GM12892 (cell line): ENCODE results near the gene PDCD1.
"Not testable (repeated sequence)": the region's sequence is repeated elsewhere in the genome, so short reads cannot be mapped to it uniquely, and the experiment has no call there.

ENCODE experiments used
- DNase-seq: peaks from one replicate; pipeline ENCODE4 v3.0.0; 2011; ENCODE audit not compliant: insufficient read length
- FAIRE-seq: peaks from 2 replicates; lab custom pipeline; 2011; peaks lifted over from hg19 to GRCh38; lab: Jason Lieb, UNC
- POLR2A ChIP-seq: IDR thresholded peaks from 2 replicates; pipeline ENCODE4 v1.6.1; 2011; ENCODE audit warnings: low read depth, low read length, control low read depth
- POLR2AphosphoS5 ChIP-seq: IDR thresholded peaks from 2 replicates; pipeline ENCODE4 v1.6.1; 2011; ENCODE audit warnings: low read depth, low read length, control low read depth
- TAF1 ChIP-seq: IDR thresholded peaks from 2 replicates; pipeline ENCODE4 v1.6.1; 2011; ENCODE audit warnings: low read depth, mild to moderate bottlenecking, control low read depth, low read length, borderline replicate concordance

PDCD1 gene

DNA sequence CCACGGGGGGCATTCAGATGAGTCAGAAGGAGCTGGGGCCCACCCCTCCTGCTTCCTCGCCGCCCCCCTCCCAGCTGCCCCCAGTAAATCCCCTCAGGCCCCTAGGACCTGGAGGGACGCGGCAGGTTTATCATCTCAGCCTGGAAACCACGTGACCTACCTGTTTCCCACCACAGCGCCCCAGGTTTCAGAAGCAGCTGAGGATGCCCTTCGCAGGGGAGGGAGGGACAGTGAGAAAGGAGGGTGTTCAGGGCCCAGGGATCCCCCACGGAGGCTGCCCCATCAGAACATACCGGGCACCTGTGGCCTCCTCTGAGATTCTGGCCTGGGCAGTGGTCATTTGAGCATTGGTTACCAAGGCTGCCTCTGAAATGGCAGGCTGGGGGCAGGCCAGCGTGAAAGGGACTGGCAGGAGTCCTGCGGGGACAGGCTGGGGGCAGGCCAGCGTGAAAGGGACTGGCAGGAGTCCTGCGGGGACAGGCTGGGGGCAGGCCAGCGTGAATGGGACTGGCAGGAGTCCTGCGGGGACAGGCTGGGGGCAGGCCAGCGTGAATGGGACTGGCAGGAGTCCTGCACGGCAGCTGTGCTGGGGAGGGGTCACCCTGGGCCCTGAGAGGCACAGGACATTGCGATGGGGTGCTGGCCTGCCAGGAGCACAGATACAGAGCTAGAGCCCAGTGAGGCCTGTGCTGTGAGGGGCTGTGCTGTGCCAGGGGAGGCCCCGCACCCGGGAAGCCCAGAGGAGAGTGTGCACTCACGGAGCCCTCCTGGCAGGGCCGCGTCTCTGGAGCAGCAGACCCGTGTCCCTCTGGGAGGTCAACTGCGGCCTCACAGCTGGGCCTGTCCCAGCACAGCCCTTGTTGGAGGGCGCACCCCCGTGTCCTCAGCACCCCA, 48.1 kb downstream of the PDCD1 start:
- no peak for FAIRE-seq
- no peak for DNase-seq
- TF ChIP-seq POLR2A, result no peak
- no peak for TF ChIP-seq TAF1
- no peak for TF ChIP-seq POLR2AphosphoS5

DNA sequence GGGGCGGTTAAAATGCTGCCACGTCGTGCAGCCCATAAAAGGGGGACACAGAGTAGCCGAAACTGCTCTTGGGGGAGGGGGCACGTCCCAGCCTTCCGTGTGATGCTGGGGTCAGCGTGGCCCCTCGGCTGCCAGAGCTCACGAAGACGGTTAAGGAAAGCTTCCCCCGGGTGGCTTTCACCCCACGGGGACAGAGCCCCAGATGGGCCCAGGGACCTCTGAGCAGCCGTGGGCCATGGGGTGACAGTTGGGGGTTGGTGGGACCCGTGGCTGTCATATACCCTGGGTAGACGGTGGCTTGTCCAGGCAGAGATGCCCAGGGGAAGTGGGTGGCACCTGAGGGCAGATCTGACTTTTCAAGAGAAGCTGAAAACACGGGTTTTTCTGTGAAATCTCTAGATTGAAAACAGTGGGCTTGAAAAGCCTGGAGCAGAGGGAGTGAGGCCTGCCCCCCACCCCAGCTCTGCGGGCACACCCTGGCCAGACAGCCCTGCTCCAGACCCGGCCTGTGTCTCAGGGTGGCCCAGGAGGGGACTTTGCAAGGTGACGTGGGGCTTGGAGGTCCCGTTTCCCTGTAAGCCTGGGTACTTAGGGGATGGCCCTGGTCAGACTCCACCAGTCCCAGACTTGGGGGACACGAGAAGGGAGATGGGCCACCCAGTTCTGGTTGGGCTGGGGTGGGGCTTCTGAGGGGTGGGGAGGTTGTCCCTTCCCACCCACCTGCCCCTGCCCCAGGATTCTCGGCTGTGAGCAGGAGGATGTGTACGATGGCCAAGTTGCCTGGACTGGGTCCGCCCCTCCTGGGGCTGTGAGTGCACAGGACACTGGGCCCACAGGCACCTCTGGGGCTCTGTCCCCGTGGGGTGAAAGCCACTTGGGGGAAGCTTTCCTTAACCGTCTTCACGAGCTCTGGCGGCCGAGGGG, 49.0 kb downstream of the PDCD1 start:
- DNase-seq (peak; percentile 31), FAIRE-seq (no peak)
- no peak for TF ChIP-seq POLR2A
- no peak for TF ChIP-seq TAF1
- TF ChIP-seq POLR2AphosphoS5, result no peak

DNA sequence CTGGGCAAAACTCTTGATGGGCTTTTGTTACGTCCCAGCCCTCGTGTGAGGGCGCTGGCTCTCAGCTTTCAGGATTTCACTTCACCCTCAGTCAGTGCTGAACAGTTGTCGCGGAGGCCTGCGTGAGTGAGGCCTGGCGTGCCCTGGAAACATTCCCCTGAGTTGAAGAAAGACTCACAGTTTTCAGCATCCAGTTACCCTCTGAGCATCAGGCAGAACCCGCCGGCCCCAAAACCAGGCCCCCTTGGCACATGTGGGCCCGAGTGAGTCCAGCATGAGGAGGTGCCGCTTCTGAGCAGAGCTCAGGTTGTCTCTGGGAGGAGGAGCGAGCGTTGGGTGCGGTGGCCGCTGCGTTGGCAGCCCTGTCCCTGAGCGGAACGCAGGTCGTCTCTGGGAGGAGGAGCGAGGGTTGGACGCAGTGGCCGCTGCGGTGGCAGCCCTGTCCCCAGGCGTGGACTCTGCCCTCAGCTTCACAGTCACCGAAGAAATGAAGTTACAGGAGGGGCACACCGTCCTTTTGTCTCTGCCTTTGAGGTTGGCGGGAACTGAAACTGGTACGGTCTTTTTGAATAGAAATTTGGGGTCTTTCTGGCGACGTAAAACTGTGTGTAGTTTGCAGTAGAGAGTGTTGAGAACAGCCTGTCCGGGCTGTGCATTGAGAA, 49.8 kb downstream of the PDCD1 start, which contains the start of gene NEU4:
Gene NEU4 (plus strand): TSS at position 473 of the 662 bp plus-strand sequence. CDS start 5,292 bp downstream, outside the sequence.
- TF ChIP-seq POLR2A, result no peak
- TF ChIP-seq TAF1, result no peak
- no peak for TF ChIP-seq POLR2AphosphoS5
- FAIRE-seq, result no peak
- no peak for DNase-seq

DNA sequence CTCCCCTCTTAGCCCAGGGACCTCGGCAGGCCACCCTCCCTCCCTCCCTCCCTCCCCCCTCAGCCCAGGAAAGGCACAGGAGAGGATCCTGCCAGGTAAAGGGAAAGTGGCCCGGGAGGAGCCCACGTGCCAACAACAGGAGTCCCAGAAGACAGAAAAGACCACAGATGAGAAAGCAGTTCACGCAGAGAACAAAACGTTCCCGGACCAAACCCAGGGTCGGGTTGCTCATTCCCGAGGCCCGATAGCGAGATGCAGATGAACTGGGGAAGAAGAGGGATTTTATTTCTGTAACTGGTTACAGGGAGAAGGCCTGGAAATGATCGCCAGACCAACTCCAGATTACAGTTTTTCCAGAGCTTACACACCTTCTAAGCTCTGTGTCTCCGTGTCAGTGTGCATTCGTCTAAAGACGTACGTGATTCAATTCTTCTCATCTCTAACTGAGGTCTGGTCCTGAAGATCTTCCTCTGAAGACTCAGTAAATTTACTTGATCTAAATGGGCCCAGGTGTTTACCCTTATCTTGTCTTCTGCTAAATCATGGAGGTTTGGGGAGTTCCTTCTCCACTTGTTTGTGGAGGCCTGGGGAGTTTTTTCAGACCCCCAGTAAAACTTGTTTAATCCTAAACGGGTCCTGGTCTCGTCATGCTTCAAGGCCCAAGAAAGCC, 50.5 kb downstream of the PDCD1 start:
- DNase-seq (no peak), FAIRE-seq (no peak)
- TF ChIP-seq POLR2A (no peak), POLR2AphosphoS5 (no peak), TAF1 (no peak)

DNA sequence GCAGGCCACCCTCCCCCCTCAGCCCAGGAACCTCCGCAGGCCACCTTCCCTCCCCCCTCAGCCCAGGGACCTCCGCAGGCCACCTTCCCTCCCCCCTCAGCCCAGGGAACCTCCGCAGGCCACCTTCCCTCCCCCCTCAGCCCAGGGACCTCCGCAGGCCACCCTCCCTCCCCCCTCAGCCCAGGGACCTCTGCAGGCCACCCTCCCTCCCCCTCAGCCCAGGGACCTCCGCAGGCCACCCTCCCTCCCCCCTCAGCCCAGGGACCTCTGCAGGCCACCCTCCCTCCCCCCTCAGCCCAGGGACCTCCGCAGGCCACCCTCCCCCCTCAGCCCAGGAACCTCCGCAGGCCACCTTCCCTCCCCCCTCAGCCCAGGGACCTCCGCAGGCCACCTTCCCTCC, 52.5 kb downstream of the PDCD1 start:
- not testable (repeated sequence) for FAIRE-seq, DNase-seq

DNA sequence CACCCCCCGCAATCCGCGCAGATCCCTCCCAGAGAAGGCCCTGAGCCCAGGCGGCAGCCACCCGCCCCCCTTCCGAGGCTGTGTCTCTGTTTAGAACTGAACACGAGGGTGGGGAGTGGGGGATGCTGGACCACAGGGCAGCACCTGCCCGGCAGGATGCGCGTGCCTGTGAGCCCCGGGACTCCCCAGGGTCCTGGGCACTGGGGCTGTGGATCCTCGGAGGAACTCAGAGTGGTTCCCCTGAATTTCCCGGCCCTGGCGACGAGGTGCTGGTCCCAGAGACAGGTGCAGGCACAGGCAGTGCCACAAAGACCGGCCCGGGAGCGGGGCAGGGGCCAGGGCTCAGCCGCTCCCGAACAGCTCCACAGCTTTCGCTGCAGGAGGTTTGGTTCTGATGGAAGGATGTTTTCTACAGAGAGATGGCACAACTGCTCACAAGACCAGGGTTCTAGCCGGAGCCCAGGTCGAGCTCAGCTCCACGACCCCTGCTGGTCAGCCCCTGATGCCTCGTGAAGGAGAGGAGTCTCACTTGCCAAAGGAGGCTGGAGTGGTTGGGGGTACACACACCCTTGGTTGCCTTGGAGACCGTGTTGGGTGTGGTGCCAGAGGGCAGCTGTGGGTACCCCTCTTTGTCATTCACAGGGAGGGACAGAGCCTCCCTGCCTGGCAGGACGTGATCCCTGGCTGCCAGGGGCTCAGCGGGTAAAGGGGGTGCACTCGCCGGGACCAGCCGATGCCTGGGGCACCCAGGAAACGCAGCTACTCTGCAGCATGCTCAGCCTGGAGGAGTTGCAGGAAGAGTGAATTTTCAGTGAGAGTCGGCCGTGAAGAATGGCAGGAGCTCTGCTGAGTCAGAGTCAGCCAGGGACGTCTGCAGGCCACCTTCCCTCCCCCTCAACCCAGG, 54.1 kb downstream of the PDCD1 start:
- TF ChIP-seq TAF1 (no peak), POLR2A (no peak), POLR2AphosphoS5 (no peak)

DNA sequence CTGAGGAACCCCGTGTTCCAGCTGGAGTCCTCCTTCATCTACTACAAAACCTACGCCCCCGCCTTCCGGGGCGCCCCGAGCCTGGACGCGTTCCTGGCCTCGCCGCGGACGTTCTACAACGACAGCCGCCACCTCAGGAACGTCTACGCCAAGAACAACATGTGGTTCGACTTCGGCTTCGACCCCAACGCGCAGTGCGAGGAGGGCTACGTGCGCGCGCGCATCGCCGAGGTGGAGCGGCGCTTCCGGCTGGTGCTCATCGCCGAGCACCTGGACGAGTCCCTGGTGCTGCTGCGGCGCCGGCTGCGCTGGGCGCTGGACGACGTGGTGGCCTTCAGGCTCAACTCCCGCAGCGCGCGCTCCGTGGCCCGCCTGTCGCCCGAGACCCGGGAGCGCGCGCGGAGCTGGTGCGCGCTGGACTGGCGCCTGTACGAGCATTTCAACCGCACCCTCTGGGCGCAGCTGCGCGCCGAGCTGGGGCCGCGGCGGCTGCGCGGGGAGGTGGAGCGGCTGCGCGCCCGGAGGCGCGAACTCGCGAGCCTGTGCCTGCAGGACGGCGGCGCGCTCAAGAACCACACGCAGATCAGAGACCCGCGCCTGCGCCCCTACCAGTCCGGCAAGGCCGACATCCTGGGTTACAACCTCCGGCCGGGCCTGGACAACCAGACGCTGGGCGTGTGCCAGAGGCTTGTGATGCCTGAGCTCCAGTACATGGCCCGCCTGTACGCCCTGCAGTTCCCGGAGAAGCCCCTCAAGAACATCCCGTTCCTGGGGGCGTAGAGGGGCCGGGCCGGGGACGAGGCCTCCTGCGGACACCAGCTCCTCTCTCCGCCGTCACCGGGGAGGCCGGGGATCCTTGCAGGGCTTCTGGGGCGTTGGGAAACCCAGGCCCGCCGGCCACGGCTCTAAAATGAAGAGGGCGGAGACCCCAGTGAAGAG, 55.0 kb downstream of the PDCD1 start:
- DNase-seq, result peak; percentile 58
- TF ChIP-seq POLR2AphosphoS5, result no peak
- TF ChIP-seq POLR2A, result no peak
- peak; percentile 85 for FAIRE-seq

More for the DNA sequence above, 54.1 kb downstream of the PDCD1 start:
- FAIRE-seq (peak; percentile 58), DNase-seq (peak; percentile 37)

DNA sequence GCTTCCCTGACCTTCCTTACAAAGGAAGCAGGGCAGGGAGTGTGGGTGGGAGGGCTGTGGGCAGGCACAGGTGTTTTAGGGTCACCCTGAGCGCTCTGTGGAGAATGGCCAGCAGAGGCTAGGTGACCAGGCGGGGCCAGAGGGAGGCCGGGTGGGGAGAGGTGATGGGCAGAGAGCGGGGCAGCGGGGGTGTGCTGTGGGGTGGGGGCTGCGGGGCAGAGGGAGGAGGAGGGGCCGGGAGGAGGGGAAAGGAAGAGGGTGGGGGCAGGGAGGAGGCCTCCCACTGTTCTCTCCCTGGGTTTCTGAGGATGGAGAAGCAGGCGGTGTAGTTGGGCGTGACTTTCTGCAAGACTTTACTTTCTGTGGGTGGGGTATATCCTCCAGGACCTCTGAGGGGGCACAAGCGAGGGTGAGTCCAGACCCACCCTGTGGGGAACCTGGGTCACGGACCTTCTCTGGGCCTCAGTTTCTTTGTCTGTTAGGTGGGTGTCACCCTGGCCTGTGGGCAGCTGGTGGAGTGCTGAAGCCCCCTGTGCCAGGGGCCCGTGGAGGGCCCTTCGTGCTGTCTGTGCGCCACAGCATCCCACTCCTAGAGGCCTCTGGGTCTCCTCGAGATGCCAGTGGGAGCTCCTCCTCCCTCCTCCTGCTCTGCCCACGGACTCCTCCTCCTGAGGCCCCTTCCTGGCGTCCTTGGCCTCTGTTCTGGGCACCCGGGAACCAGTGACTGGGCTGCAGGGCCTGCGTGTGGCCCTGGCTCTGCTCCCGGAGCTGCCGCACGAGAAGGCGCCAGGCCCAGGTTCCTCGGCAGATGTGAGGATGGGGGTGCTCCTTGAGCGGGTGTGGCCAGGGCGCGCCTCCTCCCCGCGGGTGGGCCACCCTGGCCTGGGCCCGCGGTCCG, 56.0 kb downstream of the PDCD1 start:
- no peak for TF ChIP-seq TAF1
- TF ChIP-seq POLR2AphosphoS5, result no peak
- no peak for TF ChIP-seq POLR2A
- FAIRE-seq (no peak), DNase-seq (no peak)

DNA sequence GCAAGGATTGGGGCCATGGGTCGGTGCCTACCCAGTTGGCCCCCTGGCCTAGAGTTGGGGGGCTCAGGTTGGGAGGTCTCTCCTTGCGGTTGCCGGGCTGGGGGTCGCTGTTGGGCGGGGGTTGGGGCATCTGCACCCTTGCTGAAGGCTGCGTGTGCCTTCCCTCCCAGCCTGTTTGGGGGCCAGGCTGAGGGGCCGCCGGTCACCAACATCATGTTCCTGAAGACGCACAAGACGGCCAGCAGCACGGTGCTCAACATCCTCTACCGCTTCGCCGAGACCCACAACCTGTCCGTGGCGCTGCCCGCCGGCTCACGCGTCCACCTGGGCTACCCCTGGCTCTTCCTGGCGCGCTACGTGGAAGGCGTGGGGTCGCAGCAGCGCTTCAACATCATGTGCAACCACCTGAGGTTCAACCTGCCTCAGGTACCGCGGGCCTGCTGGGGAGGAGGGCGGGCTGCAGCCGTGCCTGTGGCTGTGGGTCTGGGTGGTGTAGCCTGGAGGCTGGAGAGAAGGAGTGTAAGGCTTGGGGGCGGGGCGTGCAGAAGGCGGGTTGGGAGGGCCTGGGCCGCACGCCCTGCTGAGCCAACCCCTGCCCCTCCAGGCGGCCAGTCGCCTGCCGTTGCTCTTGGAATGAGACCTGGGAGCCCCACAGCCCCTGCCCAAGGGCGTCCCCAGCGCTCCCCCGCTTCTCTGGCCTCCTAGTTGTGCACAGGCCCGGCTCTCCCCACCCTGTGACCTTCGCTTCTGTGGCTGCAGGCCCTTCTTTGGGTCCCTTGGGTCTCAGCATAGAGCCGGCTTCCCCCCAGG, 56.9 kb downstream of the PDCD1 start:
- no peak for TF ChIP-seq POLR2AphosphoS5
- TF ChIP-seq TAF1, result no peak
- no peak for TF ChIP-seq POLR2A
- FAIRE-seq (no peak), DNase-seq (no peak)

DNA sequence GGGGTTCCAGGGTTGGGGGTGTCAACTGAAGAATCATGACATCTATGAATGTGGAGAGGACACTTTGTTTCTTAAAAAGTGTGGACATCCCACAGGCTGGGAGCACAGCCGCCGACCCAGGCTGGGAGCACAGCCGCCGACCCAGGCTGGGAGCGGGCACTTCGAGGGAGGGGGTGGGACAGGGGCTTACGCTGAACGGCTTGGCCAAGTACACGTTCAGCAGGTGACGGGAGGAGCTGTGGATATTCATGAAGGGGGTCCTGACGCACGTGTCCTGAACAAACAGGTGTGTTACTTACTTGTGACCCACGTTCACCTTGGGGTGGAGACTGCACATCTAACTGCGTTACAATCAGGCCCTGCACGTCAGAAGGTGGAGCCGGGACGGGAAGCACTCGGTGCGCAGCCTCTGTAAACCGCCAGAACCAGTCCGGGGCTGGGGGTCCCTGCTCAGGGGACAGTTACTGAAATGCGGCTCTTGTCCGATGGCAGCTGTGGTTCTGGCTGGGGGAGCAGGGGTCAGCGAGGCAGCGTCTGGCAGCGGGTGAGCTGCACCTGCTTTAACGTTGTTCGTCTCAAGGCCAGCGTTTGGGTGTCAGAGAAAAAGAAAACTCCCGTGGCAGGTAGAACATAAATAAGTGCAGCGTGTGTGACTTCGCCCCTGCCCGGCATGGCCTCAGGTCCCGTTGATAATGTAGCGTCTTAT, 58.3 kb downstream of the PDCD1 start:
- FAIRE-seq, result not testable (repeated sequence)

More for the DNA sequence above, 58.3 kb downstream of the PDCD1 start:
- DNase-seq, result not testable (repeated sequence)
